Sigmoid colon (tissue), 7 donors: ENCODE data around the gene KCNJ9. TPM values are rescaled to one million over a fixed set of nuclear protein-coding genes. Genes with fewer than 3 reads are reported as not detected.
A peak's percentile ranks its signal among the peaks of the same experiment; 100 is the strongest.

Experiments used
- DNase-seq: peaks from one replicate; pipeline ENCODE4 v3.0.0-alpha.2; 2019
- H3K27ac ChIP-seq, 4 donors: fragments of 200-600 bp; sonication (generic); one replicate each; pipeline ENCODE4 v1.5.1; 2016 to 2019; ENCODE audit warnings: mild to moderate bottlenecking in 1 of 4
- H3K27me3 ChIP-seq, 3 donors: fragments of 200-600 bp; sonication (generic); one replicate each; pipeline ENCODE4 v1.5.1; 2019; ENCODE audit warnings: mild to moderate bottlenecking in 1 of 3
- H3K36me3 ChIP-seq, 4 donors: fragments of 200-600 bp; sonication (generic); one replicate each; pipeline ENCODE4 v1.5.1; 2016 to 2019
- H3K4me1 ChIP-seq, 4 donors: fragments of 200-600 bp; sonication (generic); one replicate each; pipeline ENCODE4 v1.5.1; 2017 to 2019
- H3K4me3 ChIP-seq, 4 donors: fragments of 200-600 bp; sonication (generic); one replicate each; pipeline ENCODE4 v1.5.1; 2017 to 2019; ENCODE audit warnings: mild to moderate bottlenecking in 2 of 4, moderate library complexity in 1 of 4
- H3K9me3 ChIP-seq, 4 donors: fragments of 200-600 bp in 3 of 4; sonication (generic) in 3 of 4; one replicate each; pipeline versions ENCODE4 v1.5.1 to v1.6.1; 2013 to 2019
- EP300 ChIP-seq, 4 donors: sonication (generic); formaldehyde crosslinking; IDR thresholded peaks; one replicate each; pipeline ENCODE4 v1.6.1; 2017; ENCODE audit warnings: antibody characterized with exemption in 4 of 4
- POLR2A ChIP-seq, 2 donors: fragments of 450-650 bp; IDR thresholded peaks; one replicate each; pipeline ENCODE4 v1.6.1; 2016; ENCODE audit warnings: antibody characterized with exemption in 2 of 2, mild to moderate bottlenecking in 2 of 2, moderate library complexity in 2 of 2
- POLR2AphosphoS5 ChIP-seq, 4 donors: sonication (generic); formaldehyde crosslinking; IDR thresholded peaks; one replicate each; pipeline ENCODE4 v1.6.1; 2017; ENCODE audit warnings: antibody characterized with exemption in 4 of 4
- WGBS, 2 donors: extraction: QIAGEN DNeasy Blood & Tissue Kit; methylation state at CpG; one replicate each; pipeline ENCODE4 v1.1.7; 2013; 5-methylcytosine and 5-hydroxymethylcytosine counted together
- intact Hi-C: fragments of 100-400 bp; cut with DNase I; formaldehyde crosslinking; loops from one replicate; pipeline ENCODE4 v1.15.1; 2023
- polyA plus RNA-seq, 3 donors: library from polyadenylated mRNA; stranded (reverse); fragments of 200-250 nt; gene quantifications; one replicate each; pipeline ENCODE4 v1.2.3, GENCODE V29; 2013
- total RNA-seq, 4 donors: library from RNA; depleted of rRNA; stranded (reverse); fragments of >200 nt; gene quantifications; one replicate each; pipeline ENCODE4 v1.1.0, GENCODE V29; 2016
- TF ChIP-seq, protein P1 (sequence below), 4 experiments: fragments of 450-650 bp in 3 of 4; fragments of 200-600 bp in 1 of 4; IDR thresholded peaks; one replicate each; pipeline ENCODE4 v1.5.1; 2016 to 2019; ENCODE audit warnings: antibody characterized with exemption in 4 of 4, mild to moderate bottlenecking in 3 of 4, moderate library complexity in 2 of 4
- donor health status: healthy with polysubstance abuse.
- donor health status: Bipolar disorder and iron deficiency.
- donor health status: healthy.

KCNJ9 gene
- total and polyA plus RNA-seq, 7 donors: under 0.01 to 0.36 (median 0.27) TPM; not detected in 2

DNA sequence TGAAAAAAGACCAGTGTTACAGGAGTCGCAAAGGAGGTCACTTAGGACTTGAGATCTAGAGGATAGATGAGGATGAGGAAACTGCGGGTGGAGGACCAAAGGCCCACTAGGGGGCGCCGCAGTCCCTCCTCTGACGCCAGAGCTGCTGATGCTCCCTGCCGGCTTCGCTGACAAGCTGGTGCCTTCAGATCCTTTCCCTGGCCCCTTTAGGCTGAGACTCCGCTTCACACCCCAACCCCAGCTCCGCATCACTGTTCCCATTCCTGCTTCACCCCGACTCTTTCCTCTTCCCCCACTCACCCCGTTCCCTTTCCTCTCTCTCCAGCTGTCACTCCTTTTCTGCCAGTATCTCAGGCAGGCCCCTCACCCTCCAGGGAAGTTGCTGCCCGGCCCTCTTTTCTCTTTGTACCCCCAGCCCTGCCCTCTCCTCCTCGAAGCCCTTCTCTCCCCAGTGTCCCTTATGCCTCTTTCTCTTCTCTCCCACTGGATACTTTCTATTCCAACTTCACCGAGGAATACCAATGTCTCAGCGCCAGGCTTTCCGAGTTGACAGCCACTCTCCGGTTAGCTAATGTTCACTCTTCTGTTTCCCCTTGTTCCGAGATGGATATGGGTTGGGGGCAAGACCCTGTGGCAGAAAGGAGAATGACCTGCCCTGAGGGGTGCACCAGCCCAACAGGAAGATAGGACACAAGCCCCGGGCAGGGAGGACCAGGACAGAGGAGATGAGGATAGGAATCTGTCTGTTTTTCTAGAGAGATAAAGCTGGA is 4.5 kb downstream of the KCNJ9 start:
- intact Hi-C loops: loop anchor here (2.0 kb wide), 1 partner anchor 39 kb away; no protein-coding TSS in a partner anchor
- H3K4me1 ChIP-seq: peaks cover 0 to 12% (median 9%) of the 10 kb centered on the region in 4 donors
- H3K9me3 ChIP-seq: no peaks in the 10 kb centered on the region
- 48 to 58% methylated on average over 19 of the region's 19 CpGs for WGBS, 2 donors
- peaks cover 0 to 15% (median 0%) of the 10 kb centered on the region in 4 donors for H3K36me3 ChIP-seq
- DNase-seq: peak; percentile 92
- H3K27me3 ChIP-seq: peaks cover 0 to 33% (median 9%) of the 10 kb centered on the region in 3 donors
- TF ChIP-seq, protein P1, sequence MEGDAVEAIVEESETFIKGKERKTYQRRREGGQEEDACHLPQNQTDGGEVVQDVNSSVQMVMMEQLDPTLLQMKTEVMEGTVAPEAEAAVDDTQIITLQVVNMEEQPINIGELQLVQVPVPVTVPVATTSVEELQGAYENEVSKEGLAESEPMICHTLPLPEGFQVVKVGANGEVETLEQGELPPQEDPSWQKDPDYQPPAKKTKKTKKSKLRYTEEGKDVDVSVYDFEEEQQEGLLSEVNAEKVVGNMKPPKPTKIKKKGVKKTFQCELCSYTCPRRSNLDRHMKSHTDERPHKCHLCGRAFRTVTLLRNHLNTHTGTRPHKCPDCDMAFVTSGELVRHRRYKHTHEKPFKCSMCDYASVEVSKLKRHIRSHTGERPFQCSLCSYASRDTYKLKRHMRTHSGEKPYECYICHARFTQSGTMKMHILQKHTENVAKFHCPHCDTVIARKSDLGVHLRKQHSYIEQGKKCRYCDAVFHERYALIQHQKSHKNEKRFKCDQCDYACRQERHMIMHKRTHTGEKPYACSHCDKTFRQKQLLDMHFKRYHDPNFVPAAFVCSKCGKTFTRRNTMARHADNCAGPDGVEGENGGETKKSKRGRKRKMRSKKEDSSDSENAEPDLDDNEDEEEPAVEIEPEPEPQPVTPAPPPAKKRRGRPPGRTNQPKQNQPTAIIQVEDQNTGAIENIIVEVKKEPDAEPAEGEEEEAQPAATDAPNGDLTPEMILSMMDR (IDR thresholded peaks at IDR 0.05): peak; percentile 65 to 92 (median 68)
- TF ChIP-seq POLR2A (IDR thresholded peaks at IDR 0.05): no peak
- peak overlapping the region; percentile 15 to 55 (median 22) for H3K27ac ChIP-seq
- no peak overlapping the region for H3K4me3 ChIP-seq

DNA sequence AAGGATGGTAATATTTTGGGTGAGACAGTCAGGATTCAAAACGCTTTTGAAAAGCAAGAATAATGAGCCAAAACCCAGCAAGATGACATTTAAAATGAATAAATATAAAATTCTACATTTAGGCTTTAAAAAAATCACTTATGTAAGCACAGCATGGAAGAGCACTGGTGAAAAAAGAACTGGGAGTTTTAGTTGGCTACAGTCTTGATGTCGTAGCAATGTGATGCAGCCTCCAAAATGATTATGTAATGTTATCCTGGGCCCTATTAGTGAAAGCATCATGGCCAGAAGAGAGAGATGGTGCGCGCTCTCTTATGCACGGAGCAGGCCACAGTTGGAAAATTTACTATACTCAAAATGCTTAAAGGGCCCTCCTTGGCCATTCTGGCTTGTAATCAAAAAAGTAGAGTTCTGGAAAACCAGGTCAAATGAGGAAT is 5.1 kb downstream of the KCNJ9 start:
- Histone ChIP-seq H3K27me3 (peaks cover 0 to 29% (median 3%) of the 10 kb centered on the region in 3 donors), H3K4me3 (no peak overlapping the region), H3K36me3 (peaks cover 0 to 21% (median 0%) of the 10 kb centered on the region in 4 donors), H3K9me3 (no peaks in the 10 kb centered on the region), H3K4me1 (peaks cover 0 to 12% (median 9%) of the 10 kb centered on the region in 4 donors), H3K27ac (peak overlapping the region in 3 of 4 donors; percentile 22 to 55 (median 23))
- 90 to 93% methylated on average over 5 of the region's 5 CpGs for WGBS, 2 donors
- no peak for DNase-seq
- TF ChIP-seq EP300 (IDR thresholded peaks at IDR 0.05): no peak
- no peak for TF ChIP-seq POLR2A (IDR thresholded peaks at IDR 0.05)
- TF ChIP-seq POLR2AphosphoS5 (IDR thresholded peaks at IDR 0.05): no peak
- TF ChIP-seq, protein P1 (IDR thresholded peaks at IDR 0.05): no peak
- intact Hi-C loops: no loop called here

DNA sequence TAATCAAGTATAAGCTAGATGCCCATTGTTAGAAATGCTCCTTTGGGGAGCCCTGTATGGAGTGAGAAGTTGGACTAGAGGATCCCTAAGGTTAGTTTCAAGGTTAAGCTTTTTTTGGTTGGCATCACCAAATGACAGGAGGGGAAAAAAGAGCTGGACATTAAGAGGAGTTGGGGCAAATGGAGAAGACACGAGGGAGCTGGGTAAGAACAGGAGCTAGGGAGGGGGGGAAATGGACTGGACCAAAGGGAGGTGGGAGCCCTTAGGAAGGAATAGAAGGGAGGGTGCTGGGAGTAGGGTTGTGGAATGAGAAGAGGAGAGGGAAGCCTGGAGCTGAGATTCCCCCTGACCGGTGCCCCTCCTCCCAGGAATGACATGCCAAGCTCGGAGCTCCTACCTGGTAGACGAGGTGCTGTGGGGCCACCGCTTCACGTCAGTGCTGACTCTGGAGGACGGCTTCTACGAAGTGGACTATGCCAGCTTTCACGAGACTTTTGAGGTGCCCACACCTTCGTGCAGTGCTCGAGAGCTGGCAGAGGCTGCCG is 5.9 kb downstream of the KCNJ9 start:
- WGBS, 2 donors: 93 to 95% methylated on average over 12 of the region's 12 CpGs
- peaks cover 0 to 12% (median 9%) of the 10 kb centered on the region in 4 donors for H3K4me1 ChIP-seq
- no peak overlapping the region for H3K4me3 ChIP-seq
- DNase-seq: no peak
- peak overlapping the region in 1 of 4 donors; percentile 55 for H3K27ac ChIP-seq
- peaks cover 4 to 28% (median 5%) of the 10 kb centered on the region in 4 donors for H3K36me3 ChIP-seq
- TF ChIP-seq POLR2AphosphoS5 (IDR thresholded peaks at IDR 0.05) (no peak), POLR2A (IDR thresholded peaks at IDR 0.05) (no peak), EP300 (IDR thresholded peaks at IDR 0.05) (no peak)
- TF ChIP-seq, protein P1 (IDR thresholded peaks at IDR 0.05): no peak
- intact Hi-C loops: no loop called here
- peaks cover 0 to 22% (median 0%) of the 10 kb centered on the region in 3 donors for H3K27me3 ChIP-seq
- no peaks in the 10 kb centered on the region for H3K9me3 ChIP-seq

DNA sequence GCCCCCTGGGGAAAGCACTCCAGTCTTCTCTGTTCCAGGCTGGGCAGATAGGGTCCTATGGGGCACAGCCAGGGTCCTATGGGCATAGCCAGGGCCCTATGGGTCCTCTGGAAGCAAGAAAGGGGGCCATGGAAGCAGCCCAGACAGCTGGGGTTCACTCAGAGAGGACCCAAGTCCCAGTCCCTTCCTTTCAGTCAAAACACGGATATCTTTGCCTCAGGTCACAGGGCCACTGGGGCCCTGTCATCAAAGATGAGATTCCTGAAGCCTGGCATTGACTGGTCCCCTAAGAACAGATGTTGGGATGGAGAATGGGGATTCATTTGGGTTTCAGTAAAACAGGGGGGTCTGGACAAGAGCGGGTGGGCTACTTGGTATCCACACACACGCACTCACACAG is 8.5 kb downstream of the KCNJ9 start:
- no peak for DNase-seq
- Histone ChIP-seq H3K4me1 (no peaks in the 10 kb centered on the region), H3K27me3 (no peaks in the 10 kb centered on the region), H3K36me3 (peaks cover 6 to 55% (median 12%) of the 10 kb centered on the region in 4 donors), H3K27ac (no peak overlapping the region), H3K9me3 (no peaks in the 10 kb centered on the region), H3K4me3 (no peak overlapping the region)
- TF ChIP-seq EP300 (IDR thresholded peaks at IDR 0.05) (no peak), POLR2A (IDR thresholded peaks at IDR 0.05) (no peak), POLR2AphosphoS5 (IDR thresholded peaks at IDR 0.05) (no peak)
- TF ChIP-seq, protein P1 (IDR thresholded peaks at IDR 0.05): no peak
- intact Hi-C loops: no loop called here
- WGBS, 2 donors: 90 to 96% methylated on average over 3 of the region's 3 CpGs
